ENCODE data around the gene DIPK1B.
A peak's percentile ranks its signal among the peaks of the same experiment; 100 is the strongest.

DIPK1B gene

GRCh38 chr9:136686794-136687711 is 25.3 kb upstream of the DIPK1B start, which contains the start of gene AGPAT2:
Gene AGPAT2, minus strand, starts transcription at chr9:136687457. Its CDS starts 100 bp downstream, at chr9:136687357.
- peak; percentile 44 for DNase-seq (ENCODE audit: low read depth, low spot score)

GRCh38 chr9:136687721-136688223 is 24.6 kb upstream of the DIPK1B start:
- no peak for DNase-seq (ENCODE audit: low read depth, low spot score)

- DNase-seq (ENCODE audit: low read depth, low spot score), result no peak
Observed at GRCh38 chr9:136688274-136689107, 23.9 kb upstream of the DIPK1B start.

GRCh38 chr9:136689108-136689460 is 23.3 kb upstream of the DIPK1B start:
- DNase-seq (ENCODE audit: low read depth, low spot score), result no peak

GRCh38 chr9:136690104-136690805 is 22.1 kb upstream of the DIPK1B start:
- DNase-seq (ENCODE audit: low read depth, low spot score), result no peak

- DNase-seq (ENCODE audit: low read depth, low spot score), result no peak
Observed at GRCh38 chr9:136690806-136691261, 21.5 kb upstream of the DIPK1B start.

- DNase-seq (ENCODE audit: low read depth, low spot score), result peak; percentile 40
Observed at GRCh38 chr9:136691316-136692184, 20.8 kb upstream of the DIPK1B start.

GRCh38 chr9:136692185-136693134 is 19.9 kb upstream of the DIPK1B start:
- DNase-seq (ENCODE audit: low read depth, low spot score), result no peak

- DNase-seq (ENCODE audit: low read depth, low spot score), result no peak
Observed at GRCh38 chr9:136693135-136693489, 19.3 kb upstream of the DIPK1B start.

- DNase-seq (ENCODE audit: low read depth, low spot score), result peak; percentile 40
Observed at GRCh38 chr9:136693490-136694162, 18.7 kb upstream of the DIPK1B start.

GRCh38 chr9:136694163-136694871 is 18.1 kb upstream of the DIPK1B start:
- peak; percentile 67 for DNase-seq (ENCODE audit: low read depth, low spot score)

GRCh38 chr9:136694872-136695247 is 17.5 kb upstream of the DIPK1B start:
- no peak for DNase-seq (ENCODE audit: low read depth, low spot score)

- DNase-seq (ENCODE audit: low read depth, low spot score), result no peak
Observed at GRCh38 chr9:136695435-136695895, 16.9 kb upstream of the DIPK1B start.

GRCh38 chr9:136695955-136696354 is 16.4 kb upstream of the DIPK1B start:
- no peak for DNase-seq (ENCODE audit: low read depth, low spot score)

GRCh38 chr9:136696502-136696901 is 15.9 kb upstream of the DIPK1B start:
- DNase-seq (ENCODE audit: low read depth, low spot score), result no peak

GRCh38 chr9:136697146-136697820 is 15.1 kb upstream of the DIPK1B start:
- no peak for DNase-seq (ENCODE audit: low read depth, low spot score)

- DNase-seq (ENCODE audit: low read depth, low spot score), result no peak
Observed at GRCh38 chr9:136697821-136698526, 14.4 kb upstream of the DIPK1B start.
